WTC11 (cell line): ENCODE data around the gene ZNF324.

Source experiments
- NR2C2 ChIP-seq: sonication (generic); formaldehyde crosslinking; IDR thresholded peaks from 2 replicates; pipeline ENCODE4 v1.8.0; 2022; ENCODE audit warnings: mild to moderate bottlenecking, missing genetic modification reagents
- TF ChIP-seq, protein P1 (sequence below): sonication (generic); formaldehyde crosslinking; IDR thresholded peaks from 2 replicates; pipeline ENCODE4 v1.8.1; 2022; ENCODE audit warnings: mild to moderate bottlenecking, missing genetic modification reagents, moderate library complexity, borderline replicate concordance

DNA sequence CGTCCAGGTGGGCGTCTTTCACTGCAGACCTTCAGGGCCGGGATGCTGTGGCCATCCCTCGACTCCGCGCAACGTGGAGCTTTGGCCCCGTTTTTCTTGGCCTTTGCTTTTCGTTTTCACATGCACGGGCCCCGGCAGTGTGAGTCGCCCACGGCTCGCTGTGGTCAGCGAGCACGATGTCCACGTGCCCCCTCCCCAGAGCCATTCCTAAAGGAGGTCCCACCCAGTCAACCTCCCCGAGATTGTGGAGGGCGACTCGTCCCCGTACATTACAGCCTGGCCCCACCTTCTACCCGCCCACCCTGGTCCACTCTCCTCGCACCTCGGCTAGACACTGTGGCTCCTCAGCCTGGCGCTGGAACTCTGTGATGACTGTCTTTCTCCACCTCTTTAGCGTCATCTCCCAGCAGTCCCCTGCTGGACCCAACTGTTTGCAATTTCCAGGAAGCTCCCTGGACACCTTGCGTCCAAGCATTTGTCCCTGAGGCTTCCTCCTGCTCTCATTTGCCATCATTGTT lies 9.7 kb downstream of the ZNF324 start:
- TF ChIP-seq NR2C2, result no peak
- TF ChIP-seq, protein P1, sequence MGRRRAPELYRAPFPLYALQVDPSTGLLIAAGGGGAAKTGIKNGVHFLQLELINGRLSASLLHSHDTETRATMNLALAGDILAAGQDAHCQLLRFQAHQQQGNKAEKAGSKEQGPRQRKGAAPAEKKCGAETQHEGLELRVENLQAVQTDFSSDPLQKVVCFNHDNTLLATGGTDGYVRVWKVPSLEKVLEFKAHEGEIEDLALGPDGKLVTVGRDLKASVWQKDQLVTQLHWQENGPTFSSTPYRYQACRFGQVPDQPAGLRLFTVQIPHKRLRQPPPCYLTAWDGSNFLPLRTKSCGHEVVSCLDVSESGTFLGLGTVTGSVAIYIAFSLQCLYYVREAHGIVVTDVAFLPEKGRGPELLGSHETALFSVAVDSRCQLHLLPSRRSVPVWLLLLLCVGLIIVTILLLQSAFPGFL (CRISPR knock-in tag), result no peak
